Measurements from ENCODE around the gene MGMT.

The MGMT gene

GRCh38 chr10:129730272-129730992 is 263.4 kb downstream of the MGMT start:
- H3K36me3 ChIP-seq (replicated peaks; ENCODE audit: insufficient read depth, low read length), result no peaks in the 10 kb centered on the region
- H3K4me2 ChIP-seq (ENCODE audit: low read depth, low read length), result no peak overlapping the region
- no peak overlapping the region for H3K27ac ChIP-seq (ENCODE audit: low read length)
- no peak for DNase-seq
- H3F3A ChIP-seq (ENCODE audit: insufficient read depth, low read length), result no peaks in the 10 kb centered on the region
- no peaks in the 10 kb centered on the region for H4K20me1 ChIP-seq (ENCODE audit: insufficient read depth, low read length)
- TF ChIP-seq CTCF (IDR thresholded peaks at IDR 0.05; ENCODE audit: low read length), result no peak
- no peak for TF ChIP-seq EZH2 (optimal IDR thresholded peaks at IDR 0.05; ENCODE audit: low read depth, low read length)
- no peak for TF ChIP-seq EZH2phosphoT487 (IDR thresholded peaks at IDR 0.05; ENCODE audit: low read length)
- no peaks in the 10 kb centered on the region for H3K4me1 ChIP-seq (ENCODE audit: low read length)
- no peaks in the 10 kb centered on the region for H3K9me2 ChIP-seq (replicated peaks; ENCODE audit: insufficient read depth, low read length)
- H3K79me2 ChIP-seq (ENCODE audit: low read length), result no peaks in the 10 kb centered on the region
- no peaks in the 10 kb centered on the region for H3K27me3 ChIP-seq (replicated peaks; ENCODE audit: insufficient read depth, low read length)
- no peak overlapping the region for H3K9ac ChIP-seq (ENCODE audit: low read length)
- no peaks in the 10 kb centered on the region for H3K9me3 ChIP-seq (replicated peaks; ENCODE audit: insufficient read depth, low read length)
- no peak overlapping the region for H2AFZ ChIP-seq (ENCODE audit: low read length)
- no peak overlapping the region for H3K4me3 ChIP-seq (ENCODE audit: low read length)

GRCh38 chr10:129730993-129731325 is 263.9 kb downstream of the MGMT start:
- H3K79me2 ChIP-seq (ENCODE audit: low read length), result no peaks in the 10 kb centered on the region
- no peak overlapping the region for H2AFZ ChIP-seq (ENCODE audit: low read length)
- H3K4me3 ChIP-seq (ENCODE audit: low read length), result no peak overlapping the region
- H3K27ac ChIP-seq (ENCODE audit: low read length), result no peak overlapping the region
- no peak for DNase-seq
- H3K27me3 ChIP-seq (replicated peaks; ENCODE audit: insufficient read depth, low read length), result no peaks in the 10 kb centered on the region
- H3K4me2 ChIP-seq (ENCODE audit: low read depth, low read length), result no peak overlapping the region
- H3F3A ChIP-seq (ENCODE audit: insufficient read depth, low read length), result no peaks in the 10 kb centered on the region
- no peaks in the 10 kb centered on the region for H3K9me3 ChIP-seq (replicated peaks; ENCODE audit: insufficient read depth, low read length)
- no peaks in the 10 kb centered on the region for H3K36me3 ChIP-seq (replicated peaks; ENCODE audit: insufficient read depth, low read length)
- TF ChIP-seq EZH2 (optimal IDR thresholded peaks at IDR 0.05; ENCODE audit: low read depth, low read length) (no peak), CTCF (IDR thresholded peaks at IDR 0.05; ENCODE audit: low read length) (no peak), EZH2phosphoT487 (IDR thresholded peaks at IDR 0.05; ENCODE audit: low read length) (no peak)
- no peak overlapping the region for H3K9ac ChIP-seq (ENCODE audit: low read length)
- H4K20me1 ChIP-seq (ENCODE audit: insufficient read depth, low read length), result no peaks in the 10 kb centered on the region
- H3K9me2 ChIP-seq (replicated peaks; ENCODE audit: insufficient read depth, low read length), result no peaks in the 10 kb centered on the region
- no peaks in the 10 kb centered on the region for H3K4me1 ChIP-seq (ENCODE audit: low read length)

- DNase-seq, result no peak
- Histone ChIP-seq H3K4me2 (ENCODE audit: low read depth, low read length) (no peak overlapping the region), H3F3A (ENCODE audit: insufficient read depth, low read length) (no peaks in the 10 kb centered on the region), H3K9me2 (replicated peaks; ENCODE audit: insufficient read depth, low read length) (no peaks in the 10 kb centered on the region), H3K27me3 (replicated peaks; ENCODE audit: insufficient read depth, low read length) (no peaks in the 10 kb centered on the region), H4K20me1 (ENCODE audit: insufficient read depth, low read length) (no peaks in the 10 kb centered on the region), H3K27ac (ENCODE audit: low read length) (no peak overlapping the region), H3K9me3 (replicated peaks; ENCODE audit: insufficient read depth, low read length) (no peaks in the 10 kb centered on the region), H2AFZ (ENCODE audit: low read length) (no peak overlapping the region), H3K4me3 (ENCODE audit: low read length) (no peak overlapping the region), H3K79me2 (ENCODE audit: low read length) (no peaks in the 10 kb centered on the region), H3K9ac (ENCODE audit: low read length) (no peak overlapping the region), H3K4me1 (ENCODE audit: low read length) (no peaks in the 10 kb centered on the region), H3K36me3 (replicated peaks; ENCODE audit: insufficient read depth, low read length) (no peaks in the 10 kb centered on the region)
- TF ChIP-seq EZH2phosphoT487 (IDR thresholded peaks at IDR 0.05; ENCODE audit: low read length) (no peak), CTCF (IDR thresholded peaks at IDR 0.05; ENCODE audit: low read length) (no peak), EZH2 (optimal IDR thresholded peaks at IDR 0.05; ENCODE audit: low read depth, low read length) (no peak)
These were observed 273.7 kb downstream of the MGMT start for GRCh38 chr10:129740532-129741279.
